HCT116 (cell line): ENCODE data around the gene CIT. TPM values are rescaled to one million over a fixed set of nuclear protein-coding genes. Genes with fewer than 3 reads are reported as not detected.

Experiments used
- ATAC-seq: fragments of 200-7000 bp; cut with Tn5 transposase; 2 replicates; pipeline ENCODE4 v1.9.1; 2020; ENCODE audit warnings: mild to moderate bottlenecking, moderate library complexity
- BruUV-seq: library from RNA; stranded (reverse); fragments of 400-500 nt; replicated peaks from 2 replicates; lab custom pipeline; 2021; lab: Mats Ljungman, UMichigan
- CTCF ChIA-PET: fragments of 300-600 bp; sonication (Branson Sonifier 250); formaldehyde crosslinking; loops from one replicate; lab custom pipeline; 2021; ENCODE audit warnings: antibody characterized with exemption; lab: Charles Lee
- POLR2A ChIA-PET: fragments of 300-600, 350-600 bp; sonication (Branson Sonifier 250); formaldehyde crosslinking; loops from one replicate; lab custom pipeline; 2021; ENCODE audit warnings: antibody characterized with exemption; lab: Charles Lee
- RAD21 ChIA-PET, 2 experiments: fragments of 300-600 bp; sonication (Branson Sonifier 250); formaldehyde crosslinking; loops; one replicate each; lab custom pipeline; 2023; ENCODE audit warnings: low total read pairs in 2 of 2; ENCODE audit not compliant: uncharacterized antibody in 2 of 2, unreplicated experiment in 2 of 2, low non-redundant PET in 1 of 2; lab: Charles Lee
- DNase-seq: peaks from one replicate; pipeline ENCODE4 v3.0.0-alpha.2; 2010; ENCODE audit warnings: low read depth, low spot score
- H2AFZ ChIP-seq: fragments of 200-600 bp; shearing (Covaris generic), sonication (generic); 2 replicates; pipeline ENCODE4 v1.6.1; 2017; ENCODE audit warnings: low read depth, mixed run types, mixed read lengths, antibody characterized with exemption, low read length; ENCODE audit not compliant: poor library complexity, severe bottlenecking
- H3K27ac ChIP-seq: 2 replicates; pipeline ENCODE4 v1.5.1; 2012; ENCODE audit warnings: low read depth, low read length
- H3K27me3 ChIP-seq: fragments of 200-600 bp; sonication (generic); 2 replicates; pipeline ENCODE4 v1.6.1; 2016; ENCODE audit warnings: mixed run types, low read length, mixed read lengths; ENCODE audit not compliant: insufficient read depth
- H3K36me3 ChIP-seq, 2 experiments: fragments of 200-500 bp in 1 of 2; fragments of 200-600 bp in 1 of 2; sonication (Bioruptor generic) in 1 of 2; sonication (generic) in 1 of 2; 2 replicates each; pipeline versions ENCODE4 v1.5.1 to v1.6.1; 2014 to 2016; ENCODE audit warnings: low read length in 2 of 2, inconsistent platforms in 1 of 2, mixed read lengths in 1 of 2, mixed run types in 1 of 2; ENCODE audit not compliant: insufficient read depth in 2 of 2, control insufficient read depth in 1 of 2
- H3K4me1 ChIP-seq, 2 experiments: fragments of 200-600 bp in 1 of 2; sonication (generic) in 1 of 2; 2 replicates each; pipeline versions ENCODE4 v1.5.1 to v1.6.1; 2012 to 2017; ENCODE audit warnings: low read length in 2 of 2, inconsistent platforms in 1 of 2, mild to moderate bottlenecking in 1 of 2, mixed read lengths in 1 of 2, mixed run types in 1 of 2, moderate library complexity in 1 of 2; ENCODE audit not compliant: insufficient read depth in 2 of 2, control insufficient read depth in 1 of 2
- H3K4me2 ChIP-seq: fragments of 200-600 bp; sonication (generic); 2 replicates; pipeline ENCODE4 v1.6.1; 2017; ENCODE audit warnings: mixed run types, low read length, mixed read lengths
- H3K4me3 ChIP-seq, 2 experiments: fragments of 200-600 bp in 1 of 2; sonication (generic) in 1 of 2; replicated peaks in 1 of 2; 2 replicates each; pipeline ENCODE4 v1.5.1; 2011 to 2016; ENCODE audit warnings: low read length in 2 of 2, control low read depth in 1 of 2, low read depth in 1 of 2, mild to moderate bottlenecking in 1 of 2, mixed read lengths in 1 of 2, mixed run types in 1 of 2
- H3K79me2 ChIP-seq: fragments of 200-600 bp; sonication (generic); 2 replicates; pipeline ENCODE4 v1.6.1; 2017; ENCODE audit warnings: mild to moderate bottlenecking, mixed run types, low read length, moderate library complexity, mixed read lengths; ENCODE audit not compliant: insufficient read depth
- H3K9ac ChIP-seq: fragments of 200-600 bp; sonication (generic); 2 replicates; pipeline ENCODE4 v1.6.1; 2016; ENCODE audit warnings: low read length, mixed read lengths
- H3K9me2 ChIP-seq: fragments of 200-600 bp; sonication (generic), shearing (Covaris generic); 2 replicates; pipeline ENCODE4 v1.6.1; 2017; ENCODE audit warnings: mixed run types, mild to moderate bottlenecking, moderate library complexity; ENCODE audit not compliant: insufficient read depth
- H3K9me3 ChIP-seq, 2 experiments: fragments of 200-500 bp in 1 of 2; fragments of 200-600 bp in 1 of 2; sonication (Bioruptor generic) in 1 of 2; sonication (generic) in 1 of 2; 2 replicates each; pipeline ENCODE4 v1.6.1; 2014 to 2017; ENCODE audit warnings: low read length in 2 of 2, mixed read lengths in 2 of 2, inconsistent platforms in 1 of 2, low read depth in 1 of 2, mild to moderate bottlenecking in 1 of 2, mixed run types in 1 of 2, moderate library complexity in 1 of 2; ENCODE audit not compliant: control insufficient read depth in 1 of 2, insufficient read depth in 1 of 2
- H4K20me1 ChIP-seq: fragments of 200-600 bp; sonication (generic), shearing (Covaris generic); 2 replicates; pipeline ENCODE4 v1.6.1; 2017; ENCODE audit warnings: mixed run types, mild to moderate bottlenecking, moderate library complexity; ENCODE audit not compliant: insufficient read depth
- ATF3 ChIP-seq: IDR thresholded peaks from 2 replicates; pipeline ENCODE4 v1.6.1; 2012
- CBX3 ChIP-seq: IDR thresholded peaks from 2 replicates; pipeline ENCODE4 v1.6.1; 2012; ENCODE audit warnings: low read depth
- CEBPB ChIP-seq: IDR thresholded peaks from 2 replicates; pipeline ENCODE4 v1.6.1; 2012; ENCODE audit warnings: low read depth
- EGR1 ChIP-seq: IDR thresholded peaks from 2 replicates; pipeline ENCODE4 v1.6.1; 2012; ENCODE audit warnings: low read depth
- EZH2 ChIP-seq: fragments of 200-600 bp; sonication (generic); IDR thresholded peaks from 2 replicates; pipeline ENCODE4 v1.6.1; 2017; ENCODE audit warnings: antibody characterized with exemption, mixed run types
- EZH2phosphoT487 ChIP-seq: fragments of 200-600 bp; IDR thresholded peaks from 2 replicates; pipeline ENCODE4 v1.6.1; 2018; ENCODE audit warnings: antibody characterized with exemption, borderline replicate concordance
- FOSL1 ChIP-seq: IDR thresholded peaks from 2 replicates; pipeline ENCODE4 v1.6.1; 2012; ENCODE audit warnings: low read depth
- JUND ChIP-seq: IDR thresholded peaks from 2 replicates; pipeline ENCODE4 v1.6.1; 2012
- POLR2A ChIP-seq: IDR thresholded peaks from 2 replicates; pipeline ENCODE4 v1.7.0; 2011; ENCODE audit warnings: borderline replicate concordance; ENCODE audit not compliant: insufficient read depth, insufficient read length; ENCODE audit errors: extremely low read depth
- POLR2AphosphoS5 ChIP-seq: IDR thresholded peaks from 2 replicates; pipeline ENCODE4 v1.6.1; 2011; ENCODE audit warnings: mild to moderate bottlenecking, low read depth, low read length, moderate library complexity
- RAD21 ChIP-seq: IDR thresholded peaks from 2 replicates; pipeline ENCODE4 v1.6.1; 2012; ENCODE audit warnings: low read depth, mild to moderate bottlenecking
- SP1 ChIP-seq: IDR thresholded peaks from 2 replicates; pipeline ENCODE4 v1.6.1; 2012; ENCODE audit warnings: low read depth
- SRF ChIP-seq: IDR thresholded peaks from 2 replicates; pipeline ENCODE4 v1.6.1; 2012; ENCODE audit warnings: low read depth
- TCF7L2 ChIP-seq: IDR thresholded peaks from 2 replicates; pipeline ENCODE4 v1.7.0; 2011; ENCODE audit warnings: borderline replicate concordance, inconsistent platforms; ENCODE audit not compliant: insufficient read depth, insufficient read length; ENCODE audit errors: extremely low read depth
- YY1 ChIP-seq: IDR thresholded peaks from 2 replicates; pipeline ENCODE4 v1.6.1; 2011; ENCODE audit warnings: low read length, low read depth, moderate library complexity, mild to moderate bottlenecking; ENCODE audit not compliant: insufficient replicate concordance; ENCODE audit errors: extremely low read depth
- ZNF274 ChIP-seq: fragments of 200-500 bp; sonication (Bioruptor generic); IDR thresholded peaks from 2 replicates; pipeline ENCODE4 v1.6.1; 2014; ENCODE audit warnings: mild to moderate bottlenecking, low read depth, low read length, inconsistent platforms
- intact Hi-C: fragments of 100-400 bp; cut with micrococcal nuclease; formaldehyde crosslinking; loops from 2 replicates; pipeline ENCODE4 v1.10.0; 2022
- total RNA-seq: library from RNA; stranded (reverse); gene quantifications from one replicate; pipeline ENCODE4 v1.2.1, GENCODE V29; 2021; ENCODE audit not compliant: unreplicated experiment
- TF ChIP-seq, protein P1 (sequence below): IDR thresholded peaks from 2 replicates; pipeline ENCODE4 v1.6.1; 2011; ENCODE audit warnings: mild to moderate bottlenecking, low read length, moderate library complexity; ENCODE audit not compliant: insufficient replicate concordance; ENCODE audit errors: extremely low read depth
- TF ChIP-seq, protein P2 (sequence below): IDR thresholded peaks from 2 replicates; pipeline ENCODE4 v1.6.1; 2012
- TF ChIP-seq, protein P3 (sequence below): IDR thresholded peaks from 2 replicates; pipeline ENCODE4 v1.6.1; 2012; ENCODE audit warnings: low read depth
- TF ChIP-seq, protein P4 (sequence below), 3 experiments: fragments of 200-600 bp in 1 of 3; sonication (generic) in 1 of 3; IDR thresholded peaks in 2 of 3; conservative IDR thresholded peaks in 1 of 3; 2 replicates each; pipeline ENCODE4 v1.5.1; 2012 to 2017; ENCODE audit warnings: low read depth in 2 of 3, low read length in 2 of 3, antibody characterized with exemption in 1 of 3, borderline replicate concordance in 1 of 3, control low read depth in 1 of 3, mild to moderate bottlenecking in 1 of 3, mixed read lengths in 1 of 3, mixed run types in 1 of 3, moderate library complexity in 1 of 3; ENCODE audit not compliant: insufficient read depth in 1 of 3

The CIT gene
- total RNA-seq, 1 experiment from 2014 or later: 54.2 TPM

DNA sequence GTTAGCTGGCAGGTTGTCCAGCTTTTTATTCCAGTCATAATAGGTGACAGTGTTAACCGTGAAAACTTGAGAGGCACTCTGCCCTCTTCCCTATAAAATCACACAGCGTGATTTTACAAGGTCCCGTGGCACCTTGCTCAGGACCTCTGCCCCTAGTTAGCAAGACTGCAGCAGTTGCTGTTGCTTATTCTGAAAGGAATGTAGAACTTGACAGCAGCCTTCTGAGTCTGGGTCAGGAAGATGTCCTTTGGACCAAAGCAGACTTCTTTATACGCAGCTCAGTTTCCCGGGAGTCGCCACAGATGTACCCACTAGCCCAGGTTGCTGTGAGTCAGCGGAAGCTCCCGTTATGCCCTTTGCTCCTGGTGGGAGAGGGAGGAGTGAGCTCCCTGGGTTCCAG lies 196.0 kb downstream of the CIT start:
- ATAC-seq (no peak; the same call in 1 of the 2 replicates), DNase-seq (no peak)
- no peak overlapping the region for H3K4me3 ChIP-seq
- TF ChIP-seq, protein P1, sequence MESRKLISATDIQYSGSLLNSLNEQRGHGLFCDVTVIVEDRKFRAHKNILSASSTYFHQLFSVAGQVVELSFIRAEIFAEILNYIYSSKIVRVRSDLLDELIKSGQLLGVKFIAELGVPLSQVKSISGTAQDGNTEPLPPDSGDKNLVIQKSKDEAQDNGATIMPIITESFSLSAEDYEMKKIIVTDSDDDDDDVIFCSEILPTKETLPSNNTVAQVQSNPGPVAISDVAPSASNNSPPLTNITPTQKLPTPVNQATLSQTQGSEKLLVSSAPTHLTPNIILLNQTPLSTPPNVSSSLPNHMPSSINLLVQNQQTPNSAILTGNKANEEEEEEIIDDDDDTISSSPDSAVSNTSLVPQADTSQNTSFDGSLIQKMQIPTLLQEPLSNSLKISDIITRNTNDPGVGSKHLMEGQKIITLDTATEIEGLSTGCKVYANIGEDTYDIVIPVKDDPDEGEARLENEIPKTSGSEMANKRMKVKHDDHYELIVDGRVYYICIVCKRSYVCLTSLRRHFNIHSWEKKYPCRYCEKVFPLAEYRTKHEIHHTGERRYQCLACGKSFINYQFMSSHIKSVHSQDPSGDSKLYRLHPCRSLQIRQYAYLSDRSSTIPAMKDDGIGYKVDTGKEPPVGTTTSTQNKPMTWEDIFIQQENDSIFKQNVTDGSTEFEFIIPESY: no peak
- TF ChIP-seq RAD21: no peak
- TF ChIP-seq JUND: no peak
- TF ChIP-seq CBX3: no peak
- no peak for TF ChIP-seq EZH2
- no peak for TF ChIP-seq FOSL1
- TF ChIP-seq EZH2phosphoT487: no peak
- TF ChIP-seq SRF: no peak
- no peak for TF ChIP-seq ATF3
- TF ChIP-seq, protein P2, sequence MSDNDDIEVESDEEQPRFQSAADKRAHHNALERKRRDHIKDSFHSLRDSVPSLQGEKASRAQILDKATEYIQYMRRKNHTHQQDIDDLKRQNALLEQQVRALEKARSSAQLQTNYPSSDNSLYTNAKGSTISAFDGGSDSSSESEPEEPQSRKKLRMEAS: no peak
- no peak for TF ChIP-seq POLR2AphosphoS5
- no peak for TF ChIP-seq CEBPB
- TF ChIP-seq, protein P3, sequence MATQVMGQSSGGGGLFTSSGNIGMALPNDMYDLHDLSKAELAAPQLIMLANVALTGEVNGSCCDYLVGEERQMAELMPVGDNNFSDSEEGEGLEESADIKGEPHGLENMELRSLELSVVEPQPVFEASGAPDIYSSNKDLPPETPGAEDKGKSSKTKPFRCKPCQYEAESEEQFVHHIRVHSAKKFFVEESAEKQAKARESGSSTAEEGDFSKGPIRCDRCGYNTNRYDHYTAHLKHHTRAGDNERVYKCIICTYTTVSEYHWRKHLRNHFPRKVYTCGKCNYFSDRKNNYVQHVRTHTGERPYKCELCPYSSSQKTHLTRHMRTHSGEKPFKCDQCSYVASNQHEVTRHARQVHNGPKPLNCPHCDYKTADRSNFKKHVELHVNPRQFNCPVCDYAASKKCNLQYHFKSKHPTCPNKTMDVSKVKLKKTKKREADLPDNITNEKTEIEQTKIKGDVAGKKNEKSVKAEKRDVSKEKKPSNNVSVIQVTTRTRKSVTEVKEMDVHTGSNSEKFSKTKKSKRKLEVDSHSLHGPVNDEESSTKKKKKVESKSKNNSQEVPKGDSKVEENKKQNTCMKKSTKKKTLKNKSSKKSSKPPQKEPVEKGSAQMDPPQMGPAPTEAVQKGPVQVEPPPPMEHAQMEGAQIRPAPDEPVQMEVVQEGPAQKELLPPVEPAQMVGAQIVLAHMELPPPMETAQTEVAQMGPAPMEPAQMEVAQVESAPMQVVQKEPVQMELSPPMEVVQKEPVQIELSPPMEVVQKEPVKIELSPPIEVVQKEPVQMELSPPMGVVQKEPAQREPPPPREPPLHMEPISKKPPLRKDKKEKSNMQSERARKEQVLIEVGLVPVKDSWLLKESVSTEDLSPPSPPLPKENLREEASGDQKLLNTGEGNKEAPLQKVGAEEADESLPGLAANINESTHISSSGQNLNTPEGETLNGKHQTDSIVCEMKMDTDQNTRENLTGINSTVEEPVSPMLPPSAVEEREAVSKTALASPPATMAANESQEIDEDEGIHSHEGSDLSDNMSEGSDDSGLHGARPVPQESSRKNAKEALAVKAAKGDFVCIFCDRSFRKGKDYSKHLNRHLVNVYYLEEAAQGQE: no peak
- TF ChIP-seq EGR1: no peak
- TF ChIP-seq POLR2A: no peak
- TF ChIP-seq, protein P4, sequence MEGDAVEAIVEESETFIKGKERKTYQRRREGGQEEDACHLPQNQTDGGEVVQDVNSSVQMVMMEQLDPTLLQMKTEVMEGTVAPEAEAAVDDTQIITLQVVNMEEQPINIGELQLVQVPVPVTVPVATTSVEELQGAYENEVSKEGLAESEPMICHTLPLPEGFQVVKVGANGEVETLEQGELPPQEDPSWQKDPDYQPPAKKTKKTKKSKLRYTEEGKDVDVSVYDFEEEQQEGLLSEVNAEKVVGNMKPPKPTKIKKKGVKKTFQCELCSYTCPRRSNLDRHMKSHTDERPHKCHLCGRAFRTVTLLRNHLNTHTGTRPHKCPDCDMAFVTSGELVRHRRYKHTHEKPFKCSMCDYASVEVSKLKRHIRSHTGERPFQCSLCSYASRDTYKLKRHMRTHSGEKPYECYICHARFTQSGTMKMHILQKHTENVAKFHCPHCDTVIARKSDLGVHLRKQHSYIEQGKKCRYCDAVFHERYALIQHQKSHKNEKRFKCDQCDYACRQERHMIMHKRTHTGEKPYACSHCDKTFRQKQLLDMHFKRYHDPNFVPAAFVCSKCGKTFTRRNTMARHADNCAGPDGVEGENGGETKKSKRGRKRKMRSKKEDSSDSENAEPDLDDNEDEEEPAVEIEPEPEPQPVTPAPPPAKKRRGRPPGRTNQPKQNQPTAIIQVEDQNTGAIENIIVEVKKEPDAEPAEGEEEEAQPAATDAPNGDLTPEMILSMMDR (IDR thresholded peaks at IDR 0.05 in 2 of 3, conservative IDR thresholded peaks at IDR 0.05 in 1 of 3; ENCODE audit: borderline replicate concordance in 1 of 3, insufficient read depth in 1 of 3, low read depth in 2 of 3, low read length in 2 of 3): no peak
- no peak for TF ChIP-seq TCF7L2
- TF ChIP-seq YY1: no peak
- TF ChIP-seq SP1: no peak
- TF ChIP-seq ZNF274: no peak
- no peaks in the 10 kb centered on the region for H3K79me2 ChIP-seq
- intact Hi-C loops: no loop called here
- ChIA-PET CTCF (interaction anchor here (1.4 to 1.7 kb wide), 2 partner anchors 14 kb away, joined by 3 to 6 read pairs; no protein-coding TSS in a partner anchor), RAD21 (no interaction called here), POLR2A (no interaction called here)
- peaks cover 37 to 38% of the 10 kb centered on the region in 2 experiments for H3K36me3 ChIP-seq
- no peaks in the 10 kb centered on the region for H3K9me2 ChIP-seq
- H3K9ac ChIP-seq: no peak overlapping the region
- no peak overlapping the region for H2AFZ ChIP-seq
- BruUV-seq: no TSS peak
- H3K27ac ChIP-seq: no peak overlapping the region
- no peaks in the 10 kb centered on the region for H4K20me1 ChIP-seq
- no peaks in the 10 kb centered on the region for H3K4me1 ChIP-seq
- H3K4me2 ChIP-seq: no peak overlapping the region
- H3K27me3 ChIP-seq: no peaks in the 10 kb centered on the region
- H3K9me3 ChIP-seq: no peaks in the 10 kb centered on the region
